RWPE1 (cell line): ENCODE measurements around the gene NFIX.

Source experiments
- CTCF ChIA-PET: fragments of 350-600 bp; sonication (Branson Sonifier 250); formaldehyde crosslinking; extraction: SDS; loops from one replicate; lab custom pipeline; 2021; lab: Yijun Ruan, JAX
- POLR2A ChIA-PET: fragments of 400-600 bp; formaldehyde crosslinking; extraction: SDS; loops from one replicate; lab custom pipeline; 2020; ENCODE audit warnings: antibody characterized with exemption; ENCODE audit not compliant: low non-redundant PET; lab: Yijun Ruan, JAX
- DNase-seq: peaks from one replicate; pipeline ENCODE4 v3.0.0; 2012; ENCODE audit warnings: low spot score
- H3K27ac ChIP-seq: fragments of 450-650 bp; 2 replicates; pipeline ENCODE4 v1.5.1; 2017
- CTCF ChIP-seq: fragments of 450-650 bp; conservative IDR thresholded peaks from 2 replicates; pipeline ENCODE4 v1.5.1; 2017; ENCODE audit warnings: low read depth, mild to moderate bottlenecking

The NFIX gene

DNA sequence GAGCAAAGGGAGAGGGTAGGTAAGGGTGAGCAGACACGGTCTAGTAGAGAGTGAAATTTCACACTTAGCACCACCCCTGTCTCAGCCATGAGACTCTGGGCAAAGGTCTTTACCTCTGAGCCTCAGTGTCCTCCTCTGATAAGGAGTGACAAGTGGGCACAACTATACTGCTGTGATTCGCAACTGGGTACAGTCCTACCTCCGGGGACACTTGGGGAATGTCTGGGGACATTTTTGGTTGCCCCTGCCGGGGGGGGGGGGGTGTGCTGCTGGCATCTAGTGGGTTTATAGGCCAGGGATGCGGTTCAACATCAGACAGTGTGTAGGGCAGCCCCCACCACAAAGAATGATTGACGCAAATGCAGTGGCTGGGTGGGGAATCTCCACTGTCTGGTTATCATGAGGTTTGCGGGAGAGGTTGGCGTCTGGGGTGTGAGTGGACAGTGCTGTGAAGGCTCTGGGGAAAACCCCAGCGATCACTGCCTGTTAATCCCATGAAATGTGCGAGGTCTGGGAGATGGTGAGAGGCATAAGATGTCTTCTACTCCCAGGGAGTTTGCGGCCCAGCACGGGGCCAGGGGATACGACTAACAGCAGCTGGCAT is 127.1 kb downstream of the NFIX start:
- POLR2A ChIA-PET = no interaction called here
- no peak for DNase-seq
- CTCF ChIA-PET = interaction anchor here (1.1 kb wide), 1 partner anchor 28 kb away, joined by 3 read pairs; no protein-coding TSS in a partner anchor
- no peak for TF ChIP-seq CTCF
- peak overlapping the region; percentile 87 for H3K27ac ChIP-seq

- H3K27ac ChIP-seq = peak overlapping the region; percentile 87
- TF ChIP-seq CTCF = no peak
- CTCF ChIA-PET = interaction anchor here (0.6 to 1.1 kb wide), 3 partner anchors 29 to 192 kb away, joined by 3 to 5 read pairs (median 4); no protein-coding TSS in a partner anchor
- POLR2A ChIA-PET = no interaction called here
- DNase-seq = no peak
Measured at GRCh38 chr19:13122980-13123957, 128.0 kb downstream of the NFIX start.

GRCh38 chr19:13127051-13127450 is 131.8 kb downstream of the NFIX start:
- CTCF ChIA-PET = no interaction called here
- no peak overlapping the region for H3K27ac ChIP-seq
- POLR2A ChIA-PET = interaction anchor here (1.0 kb wide), 1 partner anchor 14 kb away, joined by 5 read pairs; no protein-coding TSS in a partner anchor
- DNase-seq = no peak
- TF ChIP-seq CTCF = no peak

DNA sequence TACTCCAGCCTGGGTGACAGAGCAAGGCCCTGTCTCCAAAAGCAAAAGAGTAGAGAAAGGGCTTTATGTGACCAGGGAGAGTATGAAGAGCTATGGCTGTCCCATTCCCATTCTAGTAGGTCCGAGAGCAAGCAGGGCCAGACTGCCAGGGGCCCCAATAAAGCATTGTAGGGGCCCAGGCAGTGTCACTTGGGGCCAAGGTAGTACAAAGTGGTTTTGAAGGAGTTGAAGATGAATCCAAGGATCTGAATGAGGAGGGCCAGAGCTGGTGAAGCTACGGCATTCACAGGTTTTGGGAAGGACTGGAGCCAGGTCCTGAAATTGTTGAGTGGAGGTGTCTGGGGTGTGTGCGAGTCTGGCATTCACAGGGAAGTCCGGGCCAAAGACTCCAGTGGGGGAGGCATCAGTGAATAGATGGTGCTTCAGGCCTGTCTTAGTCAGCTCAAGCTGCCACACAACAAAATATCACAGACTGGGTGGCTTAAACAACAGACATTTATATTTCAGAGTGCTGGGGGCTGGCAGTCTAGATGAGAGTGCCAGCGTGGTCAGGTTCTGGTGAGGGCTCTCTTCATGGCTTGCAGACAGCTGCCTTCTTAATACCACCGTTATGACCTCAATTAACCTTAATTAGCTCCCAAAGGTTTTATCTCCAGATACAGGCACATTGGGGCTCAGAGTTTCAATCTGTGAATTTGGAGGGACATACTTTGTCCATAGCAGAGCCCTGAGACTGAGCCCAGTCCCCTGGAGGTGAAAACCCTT is 132.7 kb downstream of the NFIX start:
- H3K27ac ChIP-seq = peak overlapping the region; percentile 51
- POLR2A ChIA-PET = interaction anchor here (1.0 kb wide), 1 partner anchor 13 kb away, joined by 5 read pairs; no protein-coding TSS in a partner anchor
- CTCF ChIA-PET = interaction anchor here (1.1 kb wide), 1 partner anchor 10 kb away, joined by 5 read pairs; the partner anchor contains the start of gene NACC1

GRCh38 chr19:13128583-13128982 is 133.3 kb downstream of the NFIX start:
- CTCF ChIA-PET = interaction anchor here (1.1 kb wide), 1 partner anchor 11 kb away, joined by 5 read pairs; the partner anchor contains the start of gene NACC1
- DNase-seq = no peak
- POLR2A ChIA-PET = no interaction called here
- peak overlapping the region; percentile 51 for H3K27ac ChIP-seq
- no peak for TF ChIP-seq CTCF

More for the DNA sequence above, 132.7 kb downstream of the NFIX start:
- no peak for DNase-seq
- TF ChIP-seq CTCF = no peak
